ENCODE measurements around the gene HECTD4. TPM values are rescaled to one million over a fixed set of nuclear protein-coding genes. Genes with fewer than 3 reads are reported as not detected.

The HECTD4 gene
- total RNA-seq, 4 donors from 2014 or later, result 28.2 to 54.4 (median 33.7) TPM

- TF ChIP-seq, protein P1, sequence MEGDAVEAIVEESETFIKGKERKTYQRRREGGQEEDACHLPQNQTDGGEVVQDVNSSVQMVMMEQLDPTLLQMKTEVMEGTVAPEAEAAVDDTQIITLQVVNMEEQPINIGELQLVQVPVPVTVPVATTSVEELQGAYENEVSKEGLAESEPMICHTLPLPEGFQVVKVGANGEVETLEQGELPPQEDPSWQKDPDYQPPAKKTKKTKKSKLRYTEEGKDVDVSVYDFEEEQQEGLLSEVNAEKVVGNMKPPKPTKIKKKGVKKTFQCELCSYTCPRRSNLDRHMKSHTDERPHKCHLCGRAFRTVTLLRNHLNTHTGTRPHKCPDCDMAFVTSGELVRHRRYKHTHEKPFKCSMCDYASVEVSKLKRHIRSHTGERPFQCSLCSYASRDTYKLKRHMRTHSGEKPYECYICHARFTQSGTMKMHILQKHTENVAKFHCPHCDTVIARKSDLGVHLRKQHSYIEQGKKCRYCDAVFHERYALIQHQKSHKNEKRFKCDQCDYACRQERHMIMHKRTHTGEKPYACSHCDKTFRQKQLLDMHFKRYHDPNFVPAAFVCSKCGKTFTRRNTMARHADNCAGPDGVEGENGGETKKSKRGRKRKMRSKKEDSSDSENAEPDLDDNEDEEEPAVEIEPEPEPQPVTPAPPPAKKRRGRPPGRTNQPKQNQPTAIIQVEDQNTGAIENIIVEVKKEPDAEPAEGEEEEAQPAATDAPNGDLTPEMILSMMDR (IDR thresholded peaks at IDR 0.05; ENCODE audit: low read depth), result no peak
These were observed 147.9 kb downstream of the HECTD4 start for GRCh38 chr12:112234303-112234702.

DNA sequence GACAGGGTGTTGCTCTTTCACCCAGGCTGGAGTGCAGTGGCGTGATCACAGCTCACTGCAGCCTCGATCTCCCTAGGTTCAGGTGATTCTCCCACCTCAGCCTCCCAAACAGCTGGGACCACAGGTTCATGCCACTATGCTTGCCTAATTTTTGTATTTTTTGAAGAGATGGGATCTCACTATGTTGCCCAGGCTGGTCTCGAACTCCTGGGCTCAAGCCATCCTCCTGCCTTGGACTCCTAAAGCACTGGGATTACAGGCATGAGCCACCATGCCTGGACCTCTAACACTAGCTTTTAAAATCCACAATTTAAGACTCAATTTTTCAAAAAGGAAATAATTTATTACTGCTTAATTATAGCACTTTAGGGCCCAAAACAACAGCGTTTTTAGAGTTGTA lies 149.0 kb downstream of the HECTD4 start:
- TF ChIP-seq, protein P1 (IDR thresholded peaks at IDR 0.05; ENCODE audit: low read depth), result no peak

GRCh38 chr12:112230136-112230535 lies 152.1 kb downstream of the HECTD4 start:
- TF ChIP-seq, protein P1 (IDR thresholded peaks at IDR 0.05; ENCODE audit: low read depth), result no peak

DNA sequence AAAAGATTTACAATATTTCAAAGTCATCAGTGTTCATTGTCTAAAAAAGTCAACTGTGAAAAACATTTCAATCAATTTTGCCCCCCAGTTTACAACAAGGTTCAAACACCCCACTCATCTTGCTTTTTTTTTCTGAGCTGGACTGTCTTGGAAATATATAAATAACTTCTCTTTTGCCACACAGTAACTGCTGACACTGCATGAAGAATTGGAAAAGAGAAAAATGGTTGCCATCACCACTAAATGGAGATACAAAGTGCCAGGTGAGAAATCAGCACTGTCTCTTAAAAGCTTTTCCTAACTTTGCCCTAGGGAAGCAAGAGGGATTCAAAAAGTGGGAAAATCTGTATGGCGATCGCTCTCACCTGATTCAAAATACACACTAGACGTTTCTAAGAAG lies 155.5 kb downstream of the HECTD4 start:
- TF ChIP-seq, protein P1 (IDR thresholded peaks at IDR 0.05; ENCODE audit: low read depth), result no peak

DNA sequence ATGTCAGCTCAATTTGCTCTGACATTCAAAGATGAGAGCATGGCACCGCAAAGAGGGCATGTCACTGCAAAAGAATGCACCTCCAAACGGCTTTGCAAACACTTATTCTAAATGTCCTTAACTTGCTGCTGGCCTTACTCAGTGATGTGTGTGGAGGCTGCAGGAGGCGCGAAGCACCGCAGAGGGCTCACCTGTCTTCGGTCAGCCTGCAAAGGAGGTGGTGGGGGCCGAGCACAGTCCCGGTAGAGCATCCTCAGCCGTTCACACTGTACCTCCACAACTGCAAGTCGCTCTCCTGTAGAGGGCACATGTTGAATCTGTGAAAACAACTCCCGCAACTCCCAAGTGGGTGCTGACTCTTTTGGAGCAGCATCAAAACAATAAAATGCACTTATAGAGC lies 163.0 kb downstream of the HECTD4 start:
- TF ChIP-seq, protein P1 (IDR thresholded peaks at IDR 0.05; ENCODE audit: low read depth), result no peak

- TF ChIP-seq, protein P1 (IDR thresholded peaks at IDR 0.05; ENCODE audit: low read depth), result no peak
These were observed 164.1 kb downstream of the HECTD4 start for GRCh38 chr12:112218150-112218549.

DNA sequence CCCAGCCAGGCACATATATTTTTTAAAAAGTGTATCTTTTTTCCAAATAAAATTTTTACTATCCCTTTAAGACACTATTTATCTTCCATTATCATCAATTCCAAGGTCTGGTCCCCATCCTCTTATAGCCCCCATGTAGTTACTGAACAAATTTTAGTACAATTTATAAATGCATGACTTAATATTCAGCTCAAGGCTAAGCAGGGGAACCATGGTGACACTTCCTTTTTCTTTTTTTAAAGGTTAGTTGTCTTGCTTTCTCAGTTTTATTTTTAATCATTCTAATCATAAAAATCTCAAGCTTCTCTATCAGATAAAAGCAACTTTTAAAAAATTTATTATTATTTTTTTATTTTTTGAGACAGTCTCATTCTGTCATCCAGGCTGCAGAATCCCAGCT lies 164.6 kb downstream of the HECTD4 start:
- TF ChIP-seq, protein P1 (IDR thresholded peaks at IDR 0.05; ENCODE audit: low read depth), result no peak
